ENCODE measurements around the gene GALNT14.

DNA sequence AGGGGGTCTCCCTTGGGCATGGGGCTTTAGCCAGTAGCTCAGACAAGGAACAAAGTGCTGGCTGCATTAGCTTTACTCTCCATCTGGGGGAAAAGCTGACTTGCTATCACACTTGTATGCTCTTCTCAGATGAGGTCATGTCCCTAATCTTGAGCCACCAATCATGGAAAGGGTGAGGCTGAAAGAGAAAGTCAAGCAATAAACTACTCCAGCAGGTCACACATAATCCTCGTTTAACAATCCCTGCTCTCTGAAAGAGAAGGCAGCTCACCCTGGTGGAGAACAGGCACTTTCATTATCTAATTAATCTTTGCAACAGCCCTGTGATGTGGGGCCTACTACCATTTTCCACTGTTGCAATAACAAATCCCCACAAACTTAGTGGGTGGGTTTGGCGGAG lies 201.3 kb downstream of the GALNT14 start:
- TF ChIP-seq, protein P1, sequence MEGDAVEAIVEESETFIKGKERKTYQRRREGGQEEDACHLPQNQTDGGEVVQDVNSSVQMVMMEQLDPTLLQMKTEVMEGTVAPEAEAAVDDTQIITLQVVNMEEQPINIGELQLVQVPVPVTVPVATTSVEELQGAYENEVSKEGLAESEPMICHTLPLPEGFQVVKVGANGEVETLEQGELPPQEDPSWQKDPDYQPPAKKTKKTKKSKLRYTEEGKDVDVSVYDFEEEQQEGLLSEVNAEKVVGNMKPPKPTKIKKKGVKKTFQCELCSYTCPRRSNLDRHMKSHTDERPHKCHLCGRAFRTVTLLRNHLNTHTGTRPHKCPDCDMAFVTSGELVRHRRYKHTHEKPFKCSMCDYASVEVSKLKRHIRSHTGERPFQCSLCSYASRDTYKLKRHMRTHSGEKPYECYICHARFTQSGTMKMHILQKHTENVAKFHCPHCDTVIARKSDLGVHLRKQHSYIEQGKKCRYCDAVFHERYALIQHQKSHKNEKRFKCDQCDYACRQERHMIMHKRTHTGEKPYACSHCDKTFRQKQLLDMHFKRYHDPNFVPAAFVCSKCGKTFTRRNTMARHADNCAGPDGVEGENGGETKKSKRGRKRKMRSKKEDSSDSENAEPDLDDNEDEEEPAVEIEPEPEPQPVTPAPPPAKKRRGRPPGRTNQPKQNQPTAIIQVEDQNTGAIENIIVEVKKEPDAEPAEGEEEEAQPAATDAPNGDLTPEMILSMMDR (conservative IDR thresholded peaks at IDR 0.05; ENCODE audit: low read length) = no peak
- TF ChIP-seq EZH2phosphoT487 (IDR thresholded peaks at IDR 0.05; ENCODE audit: borderline replicate concordance) = no peak
